ENCODE data around the gene LIMK2.

Gene LIMK2

DNA sequence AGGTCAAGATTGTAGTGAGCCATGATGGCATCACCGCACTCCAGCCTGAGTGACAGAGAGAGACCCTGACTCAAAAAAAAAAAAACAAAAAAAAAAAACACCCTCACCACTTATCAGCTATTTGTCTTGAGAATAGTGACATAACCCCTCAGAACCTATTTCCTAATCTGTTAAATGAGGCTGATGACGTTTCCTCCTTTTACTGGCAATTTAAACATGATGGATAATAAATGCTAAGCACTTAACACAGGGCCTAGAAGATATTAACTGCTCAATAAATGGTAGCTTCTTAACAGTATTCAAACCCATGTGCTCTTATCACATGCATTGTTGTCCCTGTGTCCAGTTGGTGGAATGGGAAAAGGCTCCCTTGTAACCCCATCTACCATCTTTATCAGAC, 34.6 kb downstream of the LIMK2 start:
- TF ChIP-seq, protein P1, sequence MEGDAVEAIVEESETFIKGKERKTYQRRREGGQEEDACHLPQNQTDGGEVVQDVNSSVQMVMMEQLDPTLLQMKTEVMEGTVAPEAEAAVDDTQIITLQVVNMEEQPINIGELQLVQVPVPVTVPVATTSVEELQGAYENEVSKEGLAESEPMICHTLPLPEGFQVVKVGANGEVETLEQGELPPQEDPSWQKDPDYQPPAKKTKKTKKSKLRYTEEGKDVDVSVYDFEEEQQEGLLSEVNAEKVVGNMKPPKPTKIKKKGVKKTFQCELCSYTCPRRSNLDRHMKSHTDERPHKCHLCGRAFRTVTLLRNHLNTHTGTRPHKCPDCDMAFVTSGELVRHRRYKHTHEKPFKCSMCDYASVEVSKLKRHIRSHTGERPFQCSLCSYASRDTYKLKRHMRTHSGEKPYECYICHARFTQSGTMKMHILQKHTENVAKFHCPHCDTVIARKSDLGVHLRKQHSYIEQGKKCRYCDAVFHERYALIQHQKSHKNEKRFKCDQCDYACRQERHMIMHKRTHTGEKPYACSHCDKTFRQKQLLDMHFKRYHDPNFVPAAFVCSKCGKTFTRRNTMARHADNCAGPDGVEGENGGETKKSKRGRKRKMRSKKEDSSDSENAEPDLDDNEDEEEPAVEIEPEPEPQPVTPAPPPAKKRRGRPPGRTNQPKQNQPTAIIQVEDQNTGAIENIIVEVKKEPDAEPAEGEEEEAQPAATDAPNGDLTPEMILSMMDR (IDR thresholded peaks at IDR 0.05; ENCODE audit: insufficient read depth, low read depth, low read length, missing control alignments): no peak
- no peak for DNase-seq (ENCODE audit: low read depth)
- no peak overlapping the region for H3K4me3 ChIP-seq (ENCODE audit: low read depth, low read length)

DNA sequence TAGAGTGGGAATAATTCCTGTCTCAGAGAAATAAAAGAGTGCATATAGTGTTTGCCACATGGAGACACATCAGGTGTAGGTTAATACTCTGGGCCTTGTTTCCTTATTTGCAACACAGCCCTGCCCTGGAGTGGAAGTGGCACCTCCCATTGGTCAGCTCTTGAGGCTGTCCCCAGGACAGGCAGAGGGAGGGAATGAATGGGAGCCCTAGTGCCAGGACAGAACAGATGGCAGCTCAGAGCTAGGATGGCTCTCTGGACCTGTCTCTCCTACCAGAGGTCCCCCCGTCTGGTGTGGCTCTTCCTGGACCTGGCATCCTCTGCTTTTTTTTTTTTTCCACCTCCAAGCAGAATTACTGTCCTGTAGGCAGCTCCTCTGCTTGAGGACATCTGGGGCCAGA, 35.6 kb downstream of the LIMK2 start:
- TF ChIP-seq, protein P1 (IDR thresholded peaks at IDR 0.05; ENCODE audit: insufficient read depth, low read depth, low read length, missing control alignments): no peak
- DNase-seq (ENCODE audit: low read depth): no peak
- no peak overlapping the region for H3K4me3 ChIP-seq (ENCODE audit: low read depth, low read length)

DNA sequence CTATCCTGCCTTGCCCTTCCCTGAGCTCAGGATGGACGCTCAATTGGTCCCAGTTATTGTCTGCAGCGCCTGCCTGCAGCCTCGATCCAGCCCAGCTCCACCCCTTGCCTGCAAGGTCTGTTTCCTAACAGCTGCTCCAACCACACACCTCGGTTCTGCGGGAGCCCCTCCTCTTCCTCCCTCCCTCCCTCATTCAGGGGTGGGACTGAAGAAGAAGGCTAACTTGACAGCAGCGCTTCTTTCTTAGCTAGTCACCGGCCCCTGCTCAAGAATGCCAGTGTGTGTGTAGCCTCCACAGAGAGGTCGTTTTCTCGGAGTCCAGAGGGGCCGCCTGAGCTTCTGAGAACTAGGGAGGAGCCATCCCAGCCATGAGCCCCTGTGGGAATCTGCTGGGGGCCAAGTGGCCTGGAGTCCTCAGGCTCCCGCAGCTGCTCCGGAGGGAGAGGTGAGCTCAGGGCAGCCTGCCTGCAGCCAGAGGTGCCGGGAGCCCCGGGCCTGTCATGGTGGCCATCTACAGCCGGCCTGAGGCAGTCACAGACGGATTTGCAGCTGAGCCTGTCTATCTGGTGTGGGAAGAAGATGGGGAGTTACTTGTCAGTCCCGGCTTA, 36.1 kb downstream of the LIMK2 start:
- no peak overlapping the region for H3K4me3 ChIP-seq (ENCODE audit: low read depth, low read length)
- DNase-seq (ENCODE audit: low read depth): no peak
- TF ChIP-seq, protein P1 (IDR thresholded peaks at IDR 0.05; ENCODE audit: insufficient read depth, low read depth, low read length, missing control alignments): no peak

DNA sequence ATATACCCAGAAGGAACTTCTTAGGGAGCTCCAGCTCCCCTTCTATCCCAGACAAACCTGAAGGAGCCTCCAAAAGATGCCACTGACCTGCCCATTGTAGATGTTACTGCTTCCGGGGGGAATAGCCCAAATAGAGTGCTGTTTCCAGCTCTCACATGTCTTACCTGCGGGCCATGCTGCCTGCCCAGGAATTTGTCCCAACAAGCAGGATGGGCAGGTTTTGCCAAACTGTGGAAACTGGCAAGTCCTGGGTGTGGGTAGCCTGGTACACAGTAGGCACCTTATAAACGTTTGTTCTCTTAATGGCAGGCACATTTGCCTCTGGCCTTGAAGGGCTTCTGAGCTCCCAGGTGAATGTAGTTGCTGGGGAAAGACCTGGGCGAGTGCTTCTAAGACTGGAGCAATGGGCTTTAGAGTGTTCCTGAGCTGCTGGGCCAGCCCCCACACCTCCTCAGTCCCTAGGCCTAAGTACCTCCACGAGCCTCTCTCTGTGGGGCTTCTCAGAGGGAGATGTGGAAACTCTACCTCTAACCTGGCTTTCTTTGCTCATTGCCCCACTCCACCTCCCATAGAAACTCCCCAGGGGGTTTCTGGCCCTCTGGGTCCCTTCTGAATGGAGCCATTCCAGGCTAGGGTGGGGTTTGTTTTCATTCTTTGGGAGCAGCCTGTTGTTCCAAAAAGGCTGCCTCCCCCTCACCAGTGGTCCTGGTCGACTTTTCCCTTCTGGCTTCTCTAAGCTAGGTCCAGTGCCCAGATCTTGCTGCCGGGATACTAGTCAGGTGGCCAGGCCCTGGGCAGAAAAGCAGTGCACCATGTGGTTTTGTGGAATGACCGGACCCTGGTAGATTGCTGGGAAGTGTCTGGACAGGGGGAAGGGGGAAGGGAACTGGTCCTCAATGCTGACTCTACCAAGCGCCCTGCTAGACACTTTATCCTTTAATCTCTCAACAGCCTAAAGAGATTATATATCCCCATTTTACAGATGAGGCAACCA, 37.2 kb downstream of the LIMK2 start:
- no peak overlapping the region for H3K4me3 ChIP-seq (ENCODE audit: low read depth, low read length)
- DNase-seq (ENCODE audit: low read depth): no peak

DNA sequence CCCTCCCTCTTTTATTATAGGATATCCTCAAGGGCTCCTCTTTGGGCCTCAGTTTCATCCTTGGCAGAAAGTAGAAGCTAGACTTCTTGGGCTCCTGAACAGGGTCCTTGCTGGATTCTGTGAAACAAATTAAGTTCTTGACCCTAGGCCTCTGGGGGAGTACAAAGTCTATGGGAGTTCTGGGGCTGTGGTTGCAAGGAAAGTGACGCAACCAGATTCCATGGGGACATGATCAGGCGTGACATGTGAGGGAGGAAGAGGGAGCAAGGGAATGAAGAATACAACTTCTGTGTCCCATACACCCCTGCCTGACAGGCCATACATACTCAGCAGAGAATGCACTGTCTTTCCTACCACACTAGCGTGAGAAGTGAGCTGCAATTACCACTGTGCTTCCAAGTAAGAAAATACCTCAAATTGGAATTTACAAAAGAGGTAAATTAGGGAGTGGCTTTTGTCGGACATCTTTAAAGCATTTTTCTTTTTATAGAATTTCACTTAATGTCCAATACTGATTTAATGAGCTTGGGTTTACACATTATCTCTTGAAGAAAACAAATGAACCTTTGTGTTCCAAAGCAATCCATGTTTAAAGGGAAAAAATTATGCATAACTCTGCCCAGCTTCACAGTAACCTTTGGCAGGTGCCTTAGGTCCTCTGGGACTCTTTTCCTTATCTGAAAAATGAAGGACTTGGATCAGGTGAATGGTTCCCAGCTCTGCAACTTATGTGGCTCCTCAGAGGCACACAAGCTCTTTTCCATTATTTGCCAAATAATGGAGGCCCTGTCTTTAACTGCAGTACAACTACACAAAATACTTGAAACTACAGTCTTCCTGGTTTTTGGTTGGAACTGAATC, 38.9 kb downstream of the LIMK2 start:
- no peak for DNase-seq (ENCODE audit: low read depth)
- H3K4me3 ChIP-seq (ENCODE audit: low read depth, low read length): no peak overlapping the region
- TF ChIP-seq, protein P1 (IDR thresholded peaks at IDR 0.05; ENCODE audit: insufficient read depth, low read depth, low read length, missing control alignments): no peak

More for the DNA sequence above, 37.2 kb downstream of the LIMK2 start:
- TF ChIP-seq, protein P1 (IDR thresholded peaks at IDR 0.05; ENCODE audit: insufficient read depth, low read depth, low read length, missing control alignments): no peak

DNA sequence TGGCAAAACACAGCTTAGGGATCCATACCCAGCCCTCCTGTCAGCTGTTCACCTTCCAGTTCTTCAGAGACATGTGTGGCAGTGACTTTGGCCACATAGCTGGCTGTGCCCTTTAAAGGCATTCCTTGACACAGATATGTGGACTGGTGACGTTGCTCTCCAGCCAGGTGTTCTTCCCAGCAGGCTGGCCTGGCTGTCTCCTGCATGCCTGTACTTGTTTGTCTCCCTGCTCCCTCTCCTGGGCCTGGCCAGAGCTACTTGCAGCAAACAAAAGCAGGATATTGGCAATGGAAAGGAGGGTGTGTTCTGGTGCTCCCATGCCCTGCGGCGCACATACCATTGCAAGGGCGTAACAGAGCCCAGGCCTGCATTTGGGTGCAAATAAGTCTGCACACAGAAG, 41.9 kb downstream of the LIMK2 start:
- TF ChIP-seq, protein P1 (IDR thresholded peaks at IDR 0.05; ENCODE audit: insufficient read depth, low read depth, low read length, missing control alignments): no peak
- DNase-seq (ENCODE audit: low read depth): no peak
- no peak overlapping the region for H3K4me3 ChIP-seq (ENCODE audit: low read depth, low read length)

Data from GM12865 (cell line).